ENCODE results near the gene MPP2. TPM values are rescaled to one million over a fixed set of nuclear protein-coding genes. Genes with fewer than 3 reads are reported as not detected.

The MPP2 gene
- total and polyA plus RNA-seq, 9 of the 15 experiments (the other 6 are each of a cell fraction or from before 2014, with no cell fraction given): 0.04 to 1.0 (median 0.24) TPM

GRCh38 chr17:43905985-43906852, 1.1 kb downstream of the MPP2 start (continued):
- TF ChIP-seq ZKSCAN8 (CRISPR knock-in tag; IDR thresholded peaks at IDR 0.05) (no peak), SAP30 (IDR thresholded peaks at IDR 0.05; ENCODE audit: borderline replicate concordance, insufficient read depth, low read depth, low read length, poor library complexity, severe bottlenecking) (no peak), TARDBP (IDR thresholded peaks at IDR 0.05) (no peak), HSF4 (CRISPR knock-in tag; IDR thresholded peaks at IDR 0.05; ENCODE audit: borderline replicate concordance) (no peak), SAFB2 (IDR thresholded peaks at IDR 0.05; ENCODE audit: borderline replicate concordance, low read depth, low read length, severe bottlenecking) (no peak), ARNT (IDR thresholded peaks at IDR 0.05) (no peak), ATF2 (CRISPR knock-in tag; IDR thresholded peaks at IDR 0.05) (no peak), ZNF121 (CRISPR knock-in tag; conservative IDR thresholded peaks at IDR 0.05) (no peak), KLF1 (tag; IDR thresholded peaks at IDR 0.05) (no peak), KLF13 (tag; IDR thresholded peaks at IDR 0.05; ENCODE audit: borderline replicate concordance, low read depth) (no peak), ILK (tag; IDR thresholded peaks at IDR 0.05; ENCODE audit: borderline replicate concordance, low read depth) (no peak), ARHGAP35 (IDR thresholded peaks at IDR 0.05; ENCODE audit: partially characterized antibody) (no peak), NONO (IDR thresholded peaks at IDR 0.05; ENCODE audit: low read depth in 2 of 2, low read length in 1 of 2) (no peak), LARP7 (IDR thresholded peaks at IDR 0.05) (no peak), REST (IDR thresholded peaks at IDR 0.05; ENCODE audit: borderline replicate concordance) (no peak), REST (CRISPR knock-in tag; IDR thresholded peaks at IDR 0.05; ENCODE audit: low read depth) (no peak), ZNF766 (CRISPR knock-in tag; conservative IDR thresholded peaks at IDR 0.05) (peak; percentile 86), CBX3 (IDR thresholded peaks at IDR 0.05; ENCODE audit: borderline replicate concordance in 1 of 2, low read length in 2 of 2) (no peak), TGIF2 (CRISPR knock-in tag; IDR thresholded peaks at IDR 0.05) (no peak)

Data from K562 (cell line).